ENCODE results near the gene KCNK15.
"Not testable (repeated sequence)": the region's sequence is repeated elsewhere in the genome, so short reads cannot be mapped to it uniquely, and the experiment has no call there.

KCNK15 gene

GRCh38 chr20:44745598-44746366, at the start of gene KCNK15:
Gene KCNK15, plus strand, starts transcription at chr20:44745865. Its CDS starts 46 bp downstream, at chr20:44745911.
- DNase-seq, result no peak

GRCh38 chr20:44696315-44696714, 49.4 kb upstream of the KCNK15 start:
- DNase-seq, result no peak

GRCh38 chr20:44697041-44697440, 48.6 kb upstream of the KCNK15 start:
- not testable (repeated sequence) for DNase-seq

- no peak for DNase-seq
These were observed 47.3 kb upstream of the KCNK15 start for GRCh38 chr20:44698351-44698750.

GRCh38 chr20:44700306-44700705, 45.4 kb upstream of the KCNK15 start:
- no peak for DNase-seq

GRCh38 chr20:44701118-44701857, 44.4 kb upstream of the KCNK15 start:
- DNase-seq, result no peak

GRCh38 chr20:44701858-44702256, 43.8 kb upstream of the KCNK15 start:
- no peak for DNase-seq

- no peak for DNase-seq
These were observed 42.9 kb upstream of the KCNK15 start for GRCh38 chr20:44702776-44703175.

- DNase-seq, result no peak
These were observed 42.3 kb upstream of the KCNK15 start for GRCh38 chr20:44703183-44703925.

- no peak for DNase-seq
These were observed 41.6 kb upstream of the KCNK15 start for GRCh38 chr20:44703956-44704488.

- no peak for DNase-seq
These were observed 41.1 kb upstream of the KCNK15 start for GRCh38 chr20:44704551-44704971.

GRCh38 chr20:44705364-44706094, 40.1 kb upstream of the KCNK15 start:
- DNase-seq, result no peak

GRCh38 chr20:44706301-44707017, 39.2 kb upstream of the KCNK15 start:
- no peak for DNase-seq

- DNase-seq, result no peak
These were observed 38.6 kb upstream of the KCNK15 start for GRCh38 chr20:44707018-44707579.

- no peak for DNase-seq
These were observed 36.3 kb upstream of the KCNK15 start for GRCh38 chr20:44709380-44709779.

GRCh38 chr20:44709797-44710196, 35.9 kb upstream of the KCNK15 start:
- no peak for DNase-seq

GRCh38 chr20:44711237-44711636, 34.4 kb upstream of the KCNK15 start:
- DNase-seq, result no peak

- DNase-seq, result no peak
These were observed 31.5 kb upstream of the KCNK15 start for GRCh38 chr20:44714102-44714700.

GRCh38 chr20:44714701-44715498, 30.8 kb upstream of the KCNK15 start, which contains the start of gene CCN5:
Gene CCN5, plus strand, starts transcription at chr20:44715369. Its CDS starts 22 bp downstream, at chr20:44715391.
- DNase-seq, result no peak

Measured in cerebellar nuclear complex (tissue), 1 donor.